Loucy (cell line): Measurements from ENCODE around the gene CACTIN.
A peak's percentile ranks its signal among the peaks of the same experiment; 100 is the strongest.

Experiments used
- H2AFZ ChIP-seq: fragments of 200-600 bp; sonication (generic); 2 replicates; pipeline ENCODE4 v1.6.0; 2016; ENCODE audit warnings: antibody characterized with exemption, mild to moderate bottlenecking, low read length, moderate library complexity
- H3F3A ChIP-seq: fragments of 200-600 bp; 2 replicates; pipeline ENCODE4 v1.6.0; 2016; ENCODE audit warnings: antibody characterized with exemption, low read depth, mild to moderate bottlenecking
- H3K27me3 ChIP-seq: fragments of 200-600 bp; sonication (generic); 2 replicates; pipeline ENCODE4 v1.6.1; 2014; ENCODE audit warnings: low read length, mild to moderate bottlenecking; ENCODE audit not compliant: insufficient read depth, poor library complexity, severe bottlenecking
- H3K36me3 ChIP-seq: fragments of 200-600 bp; sonication (generic); 2 replicates; pipeline ENCODE4 v1.6.1; 2016; ENCODE audit warnings: low read length; ENCODE audit not compliant: insufficient read depth
- H3K4me1 ChIP-seq: fragments of 200-600 bp; sonication (generic); 2 replicates; pipeline ENCODE4 v1.5.1; 2014; ENCODE audit warnings: low read length, mild to moderate bottlenecking; ENCODE audit not compliant: insufficient read depth, poor library complexity, severe bottlenecking
- H3K4me2 ChIP-seq: fragments of 200-600 bp; sonication (generic); 2 replicates; pipeline ENCODE4 v1.6.0; 2014; ENCODE audit warnings: antibody characterized with exemption, low read length, low read depth, mild to moderate bottlenecking; ENCODE audit not compliant: poor library complexity, severe bottlenecking
- H3K4me3 ChIP-seq: fragments of 200-600 bp; sonication (generic); 2 replicates; pipeline ENCODE4 v1.5.1; 2014; ENCODE audit warnings: low read length, mild to moderate bottlenecking, mixed read lengths; ENCODE audit not compliant: poor library complexity, severe bottlenecking
- H3K79me2 ChIP-seq: fragments of 200-600 bp; sonication (generic); 2 replicates; pipeline ENCODE4 v1.6.1; 2014; ENCODE audit warnings: low read length; ENCODE audit not compliant: insufficient read depth
- H3K9ac ChIP-seq: fragments of 200-600 bp; sonication (generic); 2 replicates; pipeline ENCODE4 v1.6.0; 2014; ENCODE audit warnings: mild to moderate bottlenecking, low read depth, low read length, moderate library complexity; ENCODE audit not compliant: poor library complexity, severe bottlenecking
- H3K9me2 ChIP-seq: fragments of 200-600 bp; sonication (generic); replicated peaks from 2 replicates; pipeline ENCODE4 v1.6.1; 2016; ENCODE audit warnings: low read depth, low read length, mixed read lengths
- H3K9me3 ChIP-seq: fragments of 200-600 bp; sonication (generic); 2 replicates; pipeline ENCODE4 v1.6.1; 2014; ENCODE audit warnings: mild to moderate bottlenecking, antibody characterized with exemption, low read length, low read depth; ENCODE audit not compliant: insufficient read depth
- H4K20me1 ChIP-seq: fragments of 200-600 bp; sonication (generic); 2 replicates; pipeline ENCODE4 v1.6.0; 2014; ENCODE audit warnings: antibody characterized with exemption, low read length, mild to moderate bottlenecking; ENCODE audit not compliant: insufficient read depth, poor library complexity, severe bottlenecking
- EZH2phosphoT487 ChIP-seq: fragments of 200-600 bp; IDR thresholded peaks from 2 replicates; pipeline ENCODE4 v1.6.1; 2018; ENCODE audit warnings: antibody characterized with exemption, mild to moderate bottlenecking, moderate library complexity, borderline replicate concordance
- TF ChIP-seq, protein P1 (sequence below): fragments of 200-600 bp; sonication (generic); conservative IDR thresholded peaks from 2 replicates; pipeline ENCODE4 v1.5.1; 2014; ENCODE audit warnings: mild to moderate bottlenecking, antibody characterized with exemption, low read length

The CACTIN gene

DNA sequence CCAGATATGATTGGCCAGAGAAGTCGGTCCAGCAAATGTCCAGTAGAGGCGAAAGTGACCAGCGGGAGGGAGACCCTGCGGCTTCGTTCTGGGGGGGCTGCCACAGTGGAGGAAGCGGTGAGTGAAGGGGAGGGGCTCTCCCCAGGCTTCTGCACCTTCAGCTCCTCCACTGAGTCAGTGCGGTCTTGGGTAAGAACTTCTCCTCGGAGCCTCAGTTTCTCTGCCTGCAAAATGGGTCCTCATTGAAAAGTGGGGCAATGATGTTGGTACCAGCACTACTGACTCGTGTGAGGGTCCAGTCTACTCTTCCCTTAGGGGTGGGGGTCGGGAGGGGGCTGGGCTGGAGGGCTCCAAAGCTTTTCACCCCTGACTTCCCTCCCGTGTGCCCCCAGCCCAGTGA lies 37.2 kb downstream of the CACTIN start:
- no peak overlapping the region for H3K9ac ChIP-seq
- H2AFZ ChIP-seq: no peak overlapping the region

DNA sequence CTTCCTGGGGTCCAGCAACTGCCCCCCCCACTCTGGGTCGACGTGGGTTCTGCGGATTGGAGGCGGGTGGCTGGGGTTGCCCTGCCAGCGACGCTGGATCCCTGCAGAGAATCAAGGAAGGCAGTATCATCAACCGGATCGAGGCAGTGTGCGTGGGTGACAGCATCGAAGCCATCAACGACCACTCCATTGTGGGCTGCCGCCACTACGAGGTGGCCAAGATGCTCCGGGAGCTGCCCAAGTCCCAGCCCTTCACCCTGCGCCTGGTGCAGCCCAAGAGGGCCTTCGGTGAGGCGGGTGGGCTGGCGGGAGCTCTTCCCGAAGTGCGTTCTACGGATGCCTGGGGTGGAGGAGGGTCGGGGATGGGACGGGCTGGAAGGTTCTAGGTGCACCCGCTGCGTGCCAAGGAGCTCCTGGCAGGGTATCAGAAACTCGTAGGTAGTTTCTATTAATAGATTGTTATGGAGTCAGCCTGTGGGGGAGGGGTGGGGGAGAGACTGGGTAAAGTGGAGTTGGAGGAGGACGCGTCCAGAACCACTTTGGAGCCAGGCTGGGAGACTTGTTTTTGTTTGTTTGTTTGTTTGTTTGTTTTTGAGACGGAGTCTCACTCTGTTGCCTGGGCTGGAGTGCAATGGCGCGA lies 39.8 kb downstream of the CACTIN start:
- H2AFZ ChIP-seq: no peak overlapping the region
- no peaks in the 10 kb centered on the region for H4K20me1 ChIP-seq
- no peak overlapping the region for H3K9ac ChIP-seq
- H3K9me3 ChIP-seq: peaks cover 6% of the 10 kb centered on the region; the same call in 1 of the 2 replicates
- H3K36me3 ChIP-seq: no peaks in the 10 kb centered on the region
- H3F3A ChIP-seq: no peaks in the 10 kb centered on the region
- no peaks in the 10 kb centered on the region for H3K27me3 ChIP-seq
- no peak overlapping the region for H3K4me2 ChIP-seq
- H3K79me2 ChIP-seq: no peaks in the 10 kb centered on the region
- no peak overlapping the region for H3K4me3 ChIP-seq
- TF ChIP-seq EZH2phosphoT487: no peak
- TF ChIP-seq, protein P1, sequence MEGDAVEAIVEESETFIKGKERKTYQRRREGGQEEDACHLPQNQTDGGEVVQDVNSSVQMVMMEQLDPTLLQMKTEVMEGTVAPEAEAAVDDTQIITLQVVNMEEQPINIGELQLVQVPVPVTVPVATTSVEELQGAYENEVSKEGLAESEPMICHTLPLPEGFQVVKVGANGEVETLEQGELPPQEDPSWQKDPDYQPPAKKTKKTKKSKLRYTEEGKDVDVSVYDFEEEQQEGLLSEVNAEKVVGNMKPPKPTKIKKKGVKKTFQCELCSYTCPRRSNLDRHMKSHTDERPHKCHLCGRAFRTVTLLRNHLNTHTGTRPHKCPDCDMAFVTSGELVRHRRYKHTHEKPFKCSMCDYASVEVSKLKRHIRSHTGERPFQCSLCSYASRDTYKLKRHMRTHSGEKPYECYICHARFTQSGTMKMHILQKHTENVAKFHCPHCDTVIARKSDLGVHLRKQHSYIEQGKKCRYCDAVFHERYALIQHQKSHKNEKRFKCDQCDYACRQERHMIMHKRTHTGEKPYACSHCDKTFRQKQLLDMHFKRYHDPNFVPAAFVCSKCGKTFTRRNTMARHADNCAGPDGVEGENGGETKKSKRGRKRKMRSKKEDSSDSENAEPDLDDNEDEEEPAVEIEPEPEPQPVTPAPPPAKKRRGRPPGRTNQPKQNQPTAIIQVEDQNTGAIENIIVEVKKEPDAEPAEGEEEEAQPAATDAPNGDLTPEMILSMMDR: no peak
- no peaks in the 10 kb centered on the region for H3K4me1 ChIP-seq
- H3K9me2 ChIP-seq: no peaks in the 10 kb centered on the region

More for the DNA sequence above, 37.2 kb downstream of the CACTIN start:
- Histone ChIP-seq H3K36me3 (no peaks in the 10 kb centered on the region), H4K20me1 (no peaks in the 10 kb centered on the region), H3K4me1 (no peaks in the 10 kb centered on the region), H3K4me3 (no peak overlapping the region), H3K27me3 (no peaks in the 10 kb centered on the region), H3K79me2 (no peaks in the 10 kb centered on the region), H3K9me2 (no peaks in the 10 kb centered on the region), H3F3A (no peaks in the 10 kb centered on the region), H3K9me3 (peaks cover 6% of the 10 kb centered on the region; the same call in 1 of the 2 replicates), H3K4me2 (no peak overlapping the region)
- no peak for TF ChIP-seq EZH2phosphoT487
- TF ChIP-seq, protein P1: no peak

DNA sequence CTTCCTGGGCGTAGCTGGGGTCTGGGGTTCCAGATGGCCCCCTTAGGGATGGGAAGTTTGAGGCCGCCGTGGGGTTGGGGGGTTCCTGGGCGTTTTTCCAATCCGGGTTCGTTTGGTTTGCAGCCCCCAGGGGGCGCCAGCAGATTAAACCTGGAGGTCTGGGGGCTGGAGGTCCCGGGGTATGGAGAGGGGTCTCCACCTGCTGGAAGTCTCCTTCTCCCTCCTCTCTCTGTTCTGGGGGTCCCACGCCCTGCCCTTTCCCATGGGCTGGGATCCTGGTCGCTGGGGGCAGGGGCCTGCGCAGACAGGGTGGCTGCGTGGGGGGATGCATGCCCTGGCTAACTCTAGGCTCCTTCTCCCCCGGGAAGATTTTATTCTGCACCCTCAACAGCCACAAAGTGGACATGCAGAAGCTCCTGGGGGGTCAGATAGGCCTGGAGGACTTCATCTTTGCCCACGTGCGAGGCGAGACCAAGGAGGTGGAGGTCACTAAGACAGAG lies 40.4 kb downstream of the CACTIN start:
- Histone ChIP-seq H3K9me3 (peaks cover 3% of the 10 kb centered on the region; the same call in 1 of the 2 replicates), H2AFZ (no peak overlapping the region), H3F3A (no peaks in the 10 kb centered on the region), H4K20me1 (no peaks in the 10 kb centered on the region), H3K4me2 (no peak overlapping the region), H3K9me2 (no peaks in the 10 kb centered on the region), H3K27me3 (no peaks in the 10 kb centered on the region), H3K9ac (no peak overlapping the region), H3K4me1 (no peaks in the 10 kb centered on the region), H3K4me3 (no peak overlapping the region), H3K79me2 (no peaks in the 10 kb centered on the region), H3K36me3 (no peaks in the 10 kb centered on the region)
- TF ChIP-seq, protein P1: peak; percentile 73
- TF ChIP-seq EZH2phosphoT487: no peak
